ENCODE results near the gene TBC1D2.

Gene TBC1D2

DNA sequence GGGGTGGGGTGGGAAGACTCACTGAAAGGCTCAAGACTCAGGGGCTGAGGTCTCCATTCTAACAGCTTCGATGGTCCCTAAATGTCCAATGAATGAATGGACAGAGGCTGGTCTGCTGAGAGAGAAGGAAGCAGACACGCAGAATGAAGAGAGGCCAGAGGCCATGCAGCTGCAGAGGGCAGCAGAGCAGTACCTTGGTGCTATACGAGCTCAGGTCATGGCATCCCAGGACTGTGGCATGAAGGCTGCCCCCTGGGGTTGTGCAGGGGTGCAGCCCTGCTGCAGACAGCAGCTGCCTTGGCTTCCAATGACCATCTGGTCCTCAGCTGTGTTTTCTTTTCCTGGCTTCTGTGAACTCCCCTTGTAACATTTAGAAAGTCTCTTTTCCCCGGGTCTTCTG is 47.8 kb downstream of the TBC1D2 start:
- no peak for DNase-seq (ENCODE audit: extremely low read depth, low read depth)
- no peak for TF ChIP-seq CTCF (IDR thresholded peaks at IDR 0.05; ENCODE audit: low read depth, low read length)

DNA sequence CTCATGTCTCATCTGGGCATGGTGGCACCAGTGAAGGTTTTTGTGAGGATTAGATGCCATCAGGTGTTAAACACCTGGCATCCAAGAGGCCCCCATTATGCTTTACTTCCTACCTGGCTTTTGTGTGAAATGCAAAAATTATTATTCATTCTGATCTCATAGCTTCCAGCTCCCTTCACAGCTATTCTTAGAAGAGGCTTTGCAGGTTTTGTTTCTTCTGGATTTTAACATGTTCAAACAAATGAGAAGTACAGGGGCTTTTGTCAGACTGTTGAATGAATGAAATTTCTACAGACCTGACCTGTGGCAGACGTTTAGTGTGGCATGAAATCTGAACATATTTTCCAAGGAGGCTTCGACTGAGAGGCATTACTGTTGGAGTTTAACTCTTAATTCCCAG is 48.7 kb downstream of the TBC1D2 start:
- no peak for DNase-seq (ENCODE audit: extremely low read depth, low read depth)
- TF ChIP-seq CTCF (IDR thresholded peaks at IDR 0.05; ENCODE audit: low read depth, low read length), result no peak

DNA sequence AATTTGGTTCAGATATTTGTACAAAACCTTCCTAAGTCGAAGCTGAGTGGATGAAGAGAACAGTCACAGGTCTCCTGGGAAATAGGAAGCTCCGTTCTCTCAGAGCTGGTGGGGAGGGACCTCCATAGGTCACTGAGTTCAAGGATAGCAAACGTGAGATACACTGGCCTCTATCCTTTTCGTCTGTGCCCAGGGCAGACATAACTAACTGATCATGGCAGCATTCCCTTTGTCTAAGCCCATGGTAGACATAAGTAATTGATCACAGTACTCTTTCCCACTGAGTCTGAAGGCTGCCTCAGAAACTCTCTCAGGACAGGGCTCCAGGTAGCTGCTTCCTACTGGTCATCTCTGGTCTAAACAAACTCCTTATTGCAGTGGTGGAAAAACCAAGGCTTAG is 50.8 kb downstream of the TBC1D2 start:
- TF ChIP-seq CTCF (IDR thresholded peaks at IDR 0.05; ENCODE audit: low read depth, low read length), result no peak

DNA sequence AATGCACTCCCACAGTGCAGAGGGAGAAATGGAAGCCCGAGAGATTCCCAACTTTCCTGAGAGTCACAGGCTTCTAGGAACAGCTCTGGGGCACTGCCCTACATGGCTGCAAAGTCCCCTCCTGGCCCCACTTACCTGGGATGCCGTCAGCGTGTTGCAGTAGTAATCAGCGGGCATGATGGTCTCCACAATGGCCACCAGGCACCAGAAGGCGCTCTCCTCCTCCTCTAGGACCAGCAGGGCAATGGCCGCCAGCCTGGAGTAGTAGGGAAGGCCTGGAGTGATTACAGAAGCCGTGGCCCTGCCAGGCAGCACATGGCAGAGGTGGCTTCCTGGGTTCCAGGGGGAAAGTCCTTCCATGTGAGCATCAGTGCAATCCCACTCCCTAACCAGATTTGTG is 52.3 kb downstream of the TBC1D2 start:
- no peak for TF ChIP-seq CTCF (IDR thresholded peaks at IDR 0.05; ENCODE audit: low read depth, low read length)
- DNase-seq (ENCODE audit: extremely low read depth, low read depth), result no peak

More for the DNA sequence above, 50.8 kb downstream of the TBC1D2 start:
- no peak for DNase-seq (ENCODE audit: extremely low read depth, low read depth)

- DNase-seq (ENCODE audit: extremely low read depth, low read depth), result no peak
- no peak for TF ChIP-seq CTCF (IDR thresholded peaks at IDR 0.05; ENCODE audit: low read depth, low read length)
Measured at GRCh38 chr9:98202252-98202651, 53.2 kb downstream of the TBC1D2 start.

DNA sequence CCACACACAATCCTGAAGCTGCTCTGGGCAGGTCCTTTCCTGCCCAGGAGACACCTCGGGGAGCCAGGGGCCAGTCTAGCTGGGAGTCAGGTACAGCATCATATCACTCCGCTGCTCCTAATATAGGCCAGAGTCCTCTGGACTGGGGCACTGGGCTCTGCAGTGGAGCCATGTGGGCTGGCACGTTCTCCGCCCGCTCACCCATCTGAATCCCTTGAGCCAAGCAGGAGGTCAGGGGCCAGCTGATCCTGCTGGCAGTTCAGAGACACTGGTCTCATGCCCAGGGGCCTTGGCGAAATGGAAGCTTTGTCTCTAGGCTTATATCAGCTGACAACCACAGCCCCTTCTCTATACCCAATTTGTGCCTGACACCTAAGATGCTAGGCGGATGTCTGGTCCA is 53.7 kb downstream of the TBC1D2 start:
- DNase-seq (ENCODE audit: extremely low read depth, low read depth), result no peak
- TF ChIP-seq CTCF (IDR thresholded peaks at IDR 0.05; ENCODE audit: low read depth, low read length), result no peak

DNA sequence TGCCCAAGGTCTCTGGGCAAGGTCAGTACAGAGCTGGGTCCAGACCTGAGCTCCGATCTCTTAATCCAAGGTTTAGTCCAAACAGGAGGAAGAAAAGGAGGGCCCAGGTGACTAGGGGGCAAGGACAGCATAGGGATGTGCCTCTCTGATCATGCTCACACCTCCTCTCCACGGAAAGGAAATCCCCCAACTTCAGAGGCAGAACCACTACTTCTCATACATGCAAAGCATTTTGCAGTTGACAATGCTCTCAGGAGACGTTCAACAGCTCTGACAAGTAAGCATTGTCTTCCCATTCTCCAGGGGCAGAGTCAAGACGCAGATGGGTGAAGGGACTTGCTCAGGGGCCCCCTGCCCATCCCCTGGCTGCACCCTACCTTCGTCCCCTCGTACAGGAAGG is 54.3 kb downstream of the TBC1D2 start:
- DNase-seq (ENCODE audit: extremely low read depth, low read depth), result no peak
- no peak for TF ChIP-seq CTCF (IDR thresholded peaks at IDR 0.05; ENCODE audit: low read depth, low read length)
